Right forelimb (tissue), 1 donor: Measurements from ENCODE around the gene LRRTM1.

Source experiments
- DNase-seq: peaks from one replicate; pipeline ENCODE4 v3.0.0-alpha.2; 2018

Gene LRRTM1

GRCh38 chr2:80302001-80302313 is 2.6 kb downstream of the LRRTM1 start:
- no peak for DNase-seq

GRCh38 chr2:80300954-80301353 is 3.6 kb downstream of the LRRTM1 start:
- no peak for DNase-seq

GRCh38 chr2:80300346-80300745 is 4.2 kb downstream of the LRRTM1 start:
- DNase-seq = no peak

GRCh38 chr2:80299661-80300060 is 4.9 kb downstream of the LRRTM1 start:
- no peak for DNase-seq

GRCh38 chr2:80298954-80299353 is 5.6 kb downstream of the LRRTM1 start:
- no peak for DNase-seq

GRCh38 chr2:80293039-80293438 is 11.5 kb downstream of the LRRTM1 start:
- no peak for DNase-seq

- no peak for DNase-seq
Observed at GRCh38 chr2:80292474-80292873, 12.1 kb downstream of the LRRTM1 start.

- DNase-seq = no peak
Observed at GRCh38 chr2:80291656-80292055, 12.9 kb downstream of the LRRTM1 start.

GRCh38 chr2:80288576-80288975 is 16.0 kb downstream of the LRRTM1 start:
- DNase-seq = peak; percentile 77

GRCh38 chr2:80281049-80281448 is 23.5 kb downstream of the LRRTM1 start:
- no peak for DNase-seq

- no peak for DNase-seq
Observed at GRCh38 chr2:80280598-80280997, 24.0 kb downstream of the LRRTM1 start.

GRCh38 chr2:80269806-80270205 is 34.7 kb downstream of the LRRTM1 start:
- DNase-seq = no peak

GRCh38 chr2:80266231-80266630 is 38.3 kb downstream of the LRRTM1 start:
- DNase-seq = no peak

- DNase-seq = no peak
Observed at GRCh38 chr2:80259292-80259691, 45.3 kb downstream of the LRRTM1 start.

GRCh38 chr2:80258793-80259192 is 45.8 kb downstream of the LRRTM1 start:
- DNase-seq = no peak

GRCh38 chr2:80258341-80258740 is 46.2 kb downstream of the LRRTM1 start:
- no peak for DNase-seq

GRCh38 chr2:80257450-80257849 is 47.1 kb downstream of the LRRTM1 start:
- DNase-seq = no peak

- no peak for DNase-seq
Observed at GRCh38 chr2:80256782-80257167, 47.8 kb downstream of the LRRTM1 start.

GRCh38 chr2:80255918-80256781 is 48.4 kb downstream of the LRRTM1 start:
- no peak for DNase-seq

GRCh38 chr2:80252294-80252986 is 52.1 kb downstream of the LRRTM1 start:
- DNase-seq = no peak
